OCI-LY1 (cell line): ENCODE results near the gene PIGX.

Source experiments
- CTCF ChIP-seq: fragments of 200-600 bp; sonication (generic), shearing (Covaris generic); IDR thresholded peaks from 2 replicates; pipeline ENCODE4 v1.5.1; 2017; ENCODE audit warnings: mild to moderate bottlenecking, antibody characterized with exemption, low read length, moderate library complexity, mixed read lengths
- EZH2 ChIP-seq: fragments of 200-600 bp; sonication (generic), shearing (Covaris generic); IDR thresholded peaks from 2 replicates; pipeline ENCODE4 v1.8.0; 2017; ENCODE audit warnings: borderline replicate concordance, mixed run types, mild to moderate bottlenecking, antibody characterized with exemption, low read length, moderate library complexity, mixed read lengths

- no peak for TF ChIP-seq CTCF
- no peak for TF ChIP-seq EZH2
These were observed 20.8 kb upstream of the PIGX start for GRCh38 chr3:196691386-196691785.
